Adrenal gland (tissue), 5 donors: ENCODE measurements around the gene SEPTIN12.

Source experiments
- POLR2A ChIP-seq, 2 donors: fragments of 450-650 bp; IDR thresholded peaks; one replicate each; pipeline ENCODE4 v1.6.1; 2017; ENCODE audit warnings: antibody characterized with exemption in 2 of 2, mild to moderate bottlenecking in 2 of 2, moderate library complexity in 1 of 2
- TF ChIP-seq, protein P1 (sequence below), 6 experiments: fragments of 450-650 bp in 4 of 6; fragments of 200-600 bp in 2 of 6; sonication (generic) in 1 of 6; IDR thresholded peaks; 1 replicate in 5 of 6; 2 replicates in 1 of 6; pipeline versions ENCODE4 v1.5.1 to v1.8.0; 2016 to 2021; ENCODE audit warnings: antibody characterized with exemption in 6 of 6, mild to moderate bottlenecking in 2 of 6, moderate library complexity in 1 of 6
- donor health status: DM: no; HTN: no; CAD: no.

DNA sequence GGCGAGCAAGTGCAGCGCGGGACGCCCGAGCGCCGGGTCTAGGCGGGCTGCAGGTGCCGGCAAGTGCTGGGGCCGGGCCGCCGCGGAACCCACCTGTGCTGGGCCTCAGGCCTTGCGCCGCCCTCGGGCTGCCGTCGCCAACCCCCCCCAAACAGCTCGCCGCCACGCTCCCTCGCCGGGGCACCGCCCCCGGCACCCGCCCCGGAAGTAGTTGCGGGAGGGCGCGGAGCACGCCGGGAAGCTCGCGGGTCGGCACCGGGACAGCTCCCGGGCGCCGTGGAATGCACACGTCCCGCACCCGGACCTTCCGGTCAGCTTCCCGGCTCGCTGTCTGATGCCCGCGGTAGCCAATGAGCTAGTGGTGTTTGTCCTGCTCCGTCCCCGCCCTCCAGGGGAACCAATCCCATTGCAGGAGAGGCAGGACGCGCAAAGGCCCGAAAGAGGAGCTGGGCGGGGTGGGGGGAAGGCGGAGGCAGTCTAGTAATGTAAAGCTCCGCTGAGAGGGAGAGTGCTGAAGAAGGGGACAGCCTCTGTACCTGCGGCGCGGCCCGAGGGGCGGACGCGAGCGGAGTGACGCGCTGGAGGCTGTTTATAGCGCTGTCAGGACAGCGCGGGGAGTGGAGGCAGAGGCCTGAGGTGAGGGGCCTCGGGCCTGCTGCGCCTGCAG, 53.9 kb downstream of the SEPTIN12 start, which contains the start of the genes ANKS3 and DNAAF8:
- peak in 1 of 2 donors; percentile 19 for TF ChIP-seq POLR2A (IDR thresholded peaks at IDR 0.05)
- TF ChIP-seq, protein P1, sequence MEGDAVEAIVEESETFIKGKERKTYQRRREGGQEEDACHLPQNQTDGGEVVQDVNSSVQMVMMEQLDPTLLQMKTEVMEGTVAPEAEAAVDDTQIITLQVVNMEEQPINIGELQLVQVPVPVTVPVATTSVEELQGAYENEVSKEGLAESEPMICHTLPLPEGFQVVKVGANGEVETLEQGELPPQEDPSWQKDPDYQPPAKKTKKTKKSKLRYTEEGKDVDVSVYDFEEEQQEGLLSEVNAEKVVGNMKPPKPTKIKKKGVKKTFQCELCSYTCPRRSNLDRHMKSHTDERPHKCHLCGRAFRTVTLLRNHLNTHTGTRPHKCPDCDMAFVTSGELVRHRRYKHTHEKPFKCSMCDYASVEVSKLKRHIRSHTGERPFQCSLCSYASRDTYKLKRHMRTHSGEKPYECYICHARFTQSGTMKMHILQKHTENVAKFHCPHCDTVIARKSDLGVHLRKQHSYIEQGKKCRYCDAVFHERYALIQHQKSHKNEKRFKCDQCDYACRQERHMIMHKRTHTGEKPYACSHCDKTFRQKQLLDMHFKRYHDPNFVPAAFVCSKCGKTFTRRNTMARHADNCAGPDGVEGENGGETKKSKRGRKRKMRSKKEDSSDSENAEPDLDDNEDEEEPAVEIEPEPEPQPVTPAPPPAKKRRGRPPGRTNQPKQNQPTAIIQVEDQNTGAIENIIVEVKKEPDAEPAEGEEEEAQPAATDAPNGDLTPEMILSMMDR (IDR thresholded peaks at IDR 0.05): no peak
